Left lung (tissue), 10 donors: ENCODE results near the gene SPATA13. TPM values are rescaled to one million over a fixed set of nuclear protein-coding genes. Genes with fewer than 3 reads are reported as not detected.

Experiments used
- ATAC-seq: fragments of 200-7000 bp; cut with Tn5 transposase; one replicate; pipeline ENCODE4 v1.9.1; 2020; ENCODE audit warnings: moderate library complexity
- DNase-seq, 4 donors: peaks; one replicate each; pipeline ENCODE4 v3.0.0-alpha.2; 2013 to 2020
- H3K27ac ChIP-seq, 2 donors: fragments of 200-600 bp; sonication (generic) in 1 of 2; one replicate each; pipeline versions ENCODE4 v1.5.0 to v1.8.0; 2020 to 2021
- H3K27me3 ChIP-seq, 2 donors: fragments of 200-600 bp; sonication (generic) in 1 of 2; one replicate each; pipeline versions ENCODE4 v1.5.0 to v1.8.0; 2020 to 2021
- H3K36me3 ChIP-seq, 2 donors: fragments of 200-600 bp; sonication (generic) in 1 of 2; one replicate each; pipeline versions ENCODE4 v1.5.0 to v1.8.0; 2020 to 2021
- H3K4me1 ChIP-seq, 2 donors: fragments of 200-600 bp; one replicate each; pipeline ENCODE4 v1.8.0; 2021
- H3K4me3 ChIP-seq, 2 donors: fragments of 200-600 bp; sonication (generic) in 1 of 2; one replicate each; pipeline versions ENCODE4 v1.5.0 to v1.8.0; 2020 to 2021; ENCODE audit warnings: mild to moderate bottlenecking in 1 of 2
- H3K9me3 ChIP-seq, 2 donors: fragments of 200-600 bp; sonication (generic) in 1 of 2; one replicate each; pipeline versions ENCODE4 v1.5.0 to v1.8.0; 2020 to 2021
- CTCF ChIP-seq, 2 donors: fragments of 200-600 bp; sonication (generic) in 1 of 2; IDR thresholded peaks; one replicate each; pipeline versions ENCODE4 v1.5.0 to v1.8.0; 2021; ENCODE audit warnings: antibody characterized with exemption in 2 of 2
- intact Hi-C, 2 donors: fragments of 100-400 bp; cut with DNase I; formaldehyde crosslinking; loops; one replicate each; pipeline versions ENCODE4 v1.11.2 to v1.14.2; 2022
- polyA plus RNA-seq, 6 donors: library from polyadenylated mRNA; unstranded; fragments of 120-200 nt; gene quantifications; one replicate each; pipeline ENCODE4 v1.2.1, GENCODE V29; 2013; ENCODE audit not compliant: insufficient read length in 6 of 6
- total RNA-seq, 2 donors: library from RNA; stranded (reverse); fragmentation: NEBNext Ultra II Directional; extraction: Animal tissue kit (Norgen Biotek cat#: 25700); gene quantifications; one replicate each; pipeline ENCODE4 v1.2.1, GENCODE V29; 2021
- donor health status: DM: no; HTN: yes; CAD: no.
- donor health status: DM: no; HTN: no; CAD: no.

Gene SPATA13
- total and polyA plus RNA-seq, 8 donors = 11.4 to 31.4 (median 14.7) TPM

DNA sequence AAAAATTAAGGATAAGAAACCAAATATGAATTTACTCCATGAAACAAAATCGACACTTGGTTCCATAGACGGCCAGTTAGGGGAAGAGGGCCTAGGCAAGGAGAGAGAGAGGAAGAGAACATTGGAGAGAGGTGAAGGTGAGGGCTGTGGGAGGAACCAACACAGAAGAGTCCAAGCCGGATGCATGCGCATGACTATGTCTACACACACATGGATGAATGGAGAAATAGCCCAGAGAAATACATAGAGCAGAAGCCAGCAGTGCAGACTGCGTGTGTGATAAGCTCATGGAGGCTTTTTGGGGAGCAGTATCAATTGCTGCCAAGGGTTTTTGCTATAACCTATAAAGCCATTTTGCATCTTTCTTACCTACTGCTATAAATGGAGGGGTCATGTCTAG lies 81.6 kb downstream of the SPATA13 start:
- Histone ChIP-seq H3K4me3 (no peak overlapping the region), H3K4me1 (peaks cover 0 to 6% of the 10 kb centered on the region in 2 donors), H3K9me3 (no peaks in the 10 kb centered on the region), H3K36me3 (no peaks in the 10 kb centered on the region), H3K27me3 (no peaks in the 10 kb centered on the region), H3K27ac (no peak overlapping the region)
- intact Hi-C loops = no loop called here
- ATAC-seq (no peak), DNase-seq (no peak)
- no peak for TF ChIP-seq CTCF (IDR thresholded peaks at IDR 0.05)

DNA sequence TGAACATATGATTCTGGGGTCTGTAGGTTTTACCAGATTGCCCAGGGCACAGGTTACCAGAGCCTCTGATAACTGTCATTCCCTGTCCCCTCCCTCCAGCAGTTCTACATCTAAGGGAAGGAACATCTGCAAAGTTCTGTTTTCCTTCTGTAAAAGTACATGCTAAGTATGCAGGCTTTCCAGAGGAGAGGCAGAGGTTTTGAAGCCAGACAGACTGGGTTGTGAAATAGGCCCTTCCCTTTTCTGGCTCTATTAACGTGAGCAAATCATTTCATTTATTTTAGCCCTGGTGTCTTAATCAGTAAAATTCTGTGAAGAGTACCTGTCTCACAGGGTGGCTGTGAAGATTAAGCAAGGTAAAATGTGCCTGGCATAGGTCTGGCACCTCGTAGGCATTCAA lies 82.8 kb downstream of the SPATA13 start:
- H3K27me3 ChIP-seq = no peaks in the 10 kb centered on the region
- no peaks in the 10 kb centered on the region for H3K9me3 ChIP-seq
- peaks cover 0 to 11% of the 10 kb centered on the region in 2 donors for H3K4me1 ChIP-seq
- no peaks in the 10 kb centered on the region for H3K36me3 ChIP-seq
- TF ChIP-seq CTCF (IDR thresholded peaks at IDR 0.05) = no peak
- intact Hi-C loops = no loop called here
- ATAC-seq = peak; percentile 57
- H3K27ac ChIP-seq = no peak overlapping the region
- no peak for DNase-seq
- no peak overlapping the region for H3K4me3 ChIP-seq

GRCh38 chr13:24244802-24245201 lies 84.3 kb downstream of the SPATA13 start:
- no peak for ATAC-seq
- intact Hi-C loops = no loop called here
- Histone ChIP-seq H3K4me3 (no peak overlapping the region), H3K27ac (no peak overlapping the region), H3K36me3 (no peaks in the 10 kb centered on the region), H3K4me1 (peaks cover 0 to 11% of the 10 kb centered on the region in 2 donors), H3K27me3 (no peaks in the 10 kb centered on the region), H3K9me3 (no peaks in the 10 kb centered on the region)
- DNase-seq = no peak
- TF ChIP-seq CTCF (IDR thresholded peaks at IDR 0.05) = no peak

DNA sequence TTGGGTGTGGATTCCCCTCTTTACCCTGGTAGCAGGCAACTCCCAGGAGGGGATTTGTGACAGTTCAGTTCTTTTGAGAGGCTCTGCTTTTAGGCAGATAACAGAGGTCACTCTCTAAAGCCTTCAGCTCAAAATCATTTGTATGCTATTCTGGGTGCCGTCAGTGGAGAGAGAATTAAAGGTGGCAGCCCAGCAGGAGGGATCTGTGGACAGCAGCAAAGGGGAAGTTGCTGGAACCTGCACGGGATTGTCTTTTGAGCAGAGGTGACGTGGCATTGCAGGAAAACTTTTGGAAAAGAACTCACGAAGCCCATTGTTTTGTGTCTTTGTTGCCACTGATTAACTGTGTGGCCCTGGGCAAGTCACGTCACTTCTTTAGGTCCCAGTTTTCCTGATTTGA lies 86.5 kb downstream of the SPATA13 start:
- Histone ChIP-seq H3K9me3 (no peaks in the 10 kb centered on the region), H3K27ac (no peak overlapping the region), H3K4me3 (no peak overlapping the region), H3K36me3 (peaks cover 0 to 10% of the 10 kb centered on the region in 2 donors), H3K4me1 (peaks cover 0 to 25% of the 10 kb centered on the region in 2 donors), H3K27me3 (no peaks in the 10 kb centered on the region)
- no peak for TF ChIP-seq CTCF (IDR thresholded peaks at IDR 0.05)
- ATAC-seq (no peak), DNase-seq (no peak)
- intact Hi-C loops = no loop called here

DNA sequence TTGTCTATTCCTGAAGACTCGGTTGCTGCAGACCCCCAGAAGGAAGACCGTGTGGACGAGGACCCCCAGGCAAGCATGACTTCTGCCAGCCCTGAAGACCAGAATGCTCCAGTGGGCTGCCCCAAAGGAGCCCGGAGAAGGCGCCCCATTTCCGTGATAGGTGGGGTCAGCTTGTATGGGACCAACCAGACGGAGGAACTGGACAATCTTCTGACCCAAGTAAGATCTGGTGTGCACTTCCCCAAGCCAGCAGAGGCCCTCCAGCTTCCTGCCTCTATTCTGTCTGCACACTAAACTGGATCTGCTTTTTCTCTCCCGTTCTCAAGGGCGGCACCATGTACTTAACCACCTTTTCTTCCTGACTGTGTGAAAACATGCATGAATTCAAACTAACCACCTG lies 89.1 kb downstream of the SPATA13 start:
- no peak for ATAC-seq
- intact Hi-C loops = no loop called here

More for the DNA sequence above, 89.1 kb downstream of the SPATA13 start:
- H3K27me3 ChIP-seq = no peaks in the 10 kb centered on the region
- no peak overlapping the region for H3K4me3 ChIP-seq
- H3K4me1 ChIP-seq = peaks cover 0 to 40% of the 10 kb centered on the region in 2 donors
- H3K36me3 ChIP-seq = peaks cover 0 to 12% of the 10 kb centered on the region in 2 donors
- H3K9me3 ChIP-seq = no peaks in the 10 kb centered on the region
- no peak for TF ChIP-seq CTCF (IDR thresholded peaks at IDR 0.05)
- H3K27ac ChIP-seq = no peak overlapping the region
- DNase-seq = no peak
